GM08714 (cell line): ENCODE results near the gene RECQL.

Experiments used
- H3K4me3 ChIP-seq: fragments of 200-500 bp; sonication (Bioruptor generic); 2 replicates; pipeline ENCODE4 v1.5.1; 2014; ENCODE audit warnings: mild to moderate bottlenecking, low read length, inconsistent platforms
- ZNF274 ChIP-seq: IDR thresholded peaks from 2 replicates; pipeline ENCODE4 v1.6.1; 2012; ENCODE audit warnings: mild to moderate bottlenecking, low read depth, low read length

RECQL gene

DNA sequence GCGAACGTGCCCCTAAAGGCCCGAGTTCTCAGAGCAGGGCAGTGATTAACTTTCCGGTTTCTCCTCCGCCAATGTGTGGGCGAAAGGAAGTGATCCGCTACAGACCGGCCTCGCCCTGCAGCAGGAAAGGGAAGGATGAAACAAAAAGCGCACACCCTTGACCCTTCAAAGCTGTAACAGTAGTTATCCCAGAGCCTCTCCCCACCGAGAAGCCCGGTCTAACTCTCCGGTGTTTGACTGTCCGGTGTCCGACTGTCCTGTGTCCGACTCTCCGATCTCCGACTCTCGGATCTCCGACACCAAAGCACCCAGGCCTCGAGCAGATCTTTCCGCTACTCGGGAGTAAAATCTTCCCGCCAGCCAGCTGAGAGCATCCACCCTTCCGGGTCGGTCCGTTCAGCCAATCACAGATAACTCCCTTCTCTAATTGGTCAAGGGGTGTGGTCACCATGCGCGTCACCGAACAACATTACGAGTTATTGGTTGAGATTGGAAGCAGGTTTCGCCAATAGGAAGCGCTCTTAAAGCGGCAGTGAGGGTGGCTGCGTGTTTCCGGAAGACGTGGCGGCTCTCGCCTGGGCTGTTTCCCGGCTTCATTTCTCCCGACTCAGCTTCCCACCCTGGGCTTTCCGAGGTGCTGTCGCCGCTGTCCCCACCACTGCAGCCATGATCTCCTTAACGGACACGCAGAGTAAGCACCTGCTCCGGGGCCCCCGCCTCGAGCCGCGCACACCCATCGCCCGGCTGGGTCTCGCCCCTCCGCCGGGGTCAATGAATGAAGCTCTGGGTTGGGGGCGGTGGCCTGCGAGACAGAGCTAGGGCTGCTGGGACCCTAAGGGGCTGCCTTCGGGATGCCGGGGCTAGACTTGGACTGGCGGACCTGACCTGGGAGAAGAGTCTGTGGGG, at the start of gene RECQL, which contains the start of gene GOLT1B:
TSS of gene RECQL (minus strand) at position 378 of the 906 bp plus-strand sequence. CDS start 2,065 bp downstream, outside the sequence.
TSS of gene GOLT1B (plus strand) at position 532 of the 906 bp plus-strand sequence. CDS start at position 667, 135 bp downstream.
- H3K4me3 ChIP-seq = peak within 1 kb of the TSS; percentile 93
- no peak for TF ChIP-seq ZNF274

GRCh38 chr12:21547437-21547836, 46.0 kb upstream of the RECQL start:
- H3K4me3 ChIP-seq = no peak overlapping the region
- TF ChIP-seq ZNF274 = no peak

DNA sequence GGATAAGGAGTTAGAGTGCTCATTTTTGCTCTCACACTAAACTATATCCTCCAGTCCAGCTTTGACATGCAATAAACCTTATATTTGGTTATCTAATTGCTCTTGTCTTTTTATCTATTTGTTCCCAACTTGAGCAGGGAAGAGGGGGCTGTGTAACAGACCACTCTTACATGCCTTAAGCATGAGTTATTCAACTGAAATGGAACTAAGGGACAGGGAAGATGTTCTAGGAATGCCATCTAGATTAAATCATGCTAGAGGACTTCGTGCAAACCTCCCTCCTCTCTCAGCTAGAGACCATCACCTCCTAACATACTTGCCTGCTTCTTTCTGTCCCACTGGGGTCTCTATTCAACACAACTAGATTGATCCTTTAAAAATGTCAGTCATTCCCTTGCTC, 45.3 kb upstream of the RECQL start:
- no peak for TF ChIP-seq ZNF274
- no peak overlapping the region for H3K4me3 ChIP-seq

DNA sequence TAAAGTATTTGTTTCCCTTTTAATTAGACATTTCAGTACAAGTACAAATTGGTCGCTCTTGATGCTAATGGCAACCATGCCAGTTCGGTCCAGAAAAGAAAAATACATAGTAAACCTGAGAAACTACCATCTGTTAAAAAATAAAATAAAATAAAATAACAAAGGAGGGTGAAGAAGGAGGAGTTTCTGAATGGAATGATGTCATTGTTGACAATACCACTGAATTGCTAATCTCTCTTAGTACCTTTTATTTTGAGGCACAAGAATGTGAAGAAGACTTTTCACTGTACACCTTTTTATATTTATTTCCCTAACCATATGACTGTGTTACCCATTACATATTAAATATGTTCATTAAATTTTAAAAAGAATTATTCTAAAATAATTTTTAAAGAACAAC, 44.1 kb upstream of the RECQL start:
- TF ChIP-seq ZNF274 = no peak
- H3K4me3 ChIP-seq = no peak overlapping the region

DNA sequence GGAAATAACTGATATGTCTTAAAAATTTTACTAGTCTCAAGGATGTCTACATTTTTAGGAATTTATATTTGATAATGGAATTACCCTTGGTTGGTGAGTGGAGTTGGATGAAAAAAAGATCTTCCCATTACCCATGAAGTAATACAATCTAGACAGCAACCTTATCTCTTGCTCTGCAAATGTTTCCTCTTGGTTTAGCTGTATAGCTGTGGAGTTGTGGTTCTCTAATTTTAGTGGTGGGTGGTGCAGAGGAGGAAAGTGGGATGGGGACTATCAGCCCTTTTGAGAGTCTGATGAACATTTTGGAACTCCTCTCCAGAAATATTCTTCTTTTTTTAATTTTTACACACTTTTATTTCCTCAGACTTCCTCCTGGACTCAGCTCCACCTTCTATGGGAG, 41.7 kb upstream of the RECQL start:
- H3K4me3 ChIP-seq = no peak overlapping the region
- TF ChIP-seq ZNF274 = no peak

GRCh38 chr12:21542403-21542802, 41.0 kb upstream of the RECQL start:
- TF ChIP-seq ZNF274 = no peak
- no peak overlapping the region for H3K4me3 ChIP-seq

- H3K4me3 ChIP-seq = no peak overlapping the region
- TF ChIP-seq ZNF274 = no peak
Observed at GRCh38 chr12:21541773-21542172, 40.3 kb upstream of the RECQL start.

DNA sequence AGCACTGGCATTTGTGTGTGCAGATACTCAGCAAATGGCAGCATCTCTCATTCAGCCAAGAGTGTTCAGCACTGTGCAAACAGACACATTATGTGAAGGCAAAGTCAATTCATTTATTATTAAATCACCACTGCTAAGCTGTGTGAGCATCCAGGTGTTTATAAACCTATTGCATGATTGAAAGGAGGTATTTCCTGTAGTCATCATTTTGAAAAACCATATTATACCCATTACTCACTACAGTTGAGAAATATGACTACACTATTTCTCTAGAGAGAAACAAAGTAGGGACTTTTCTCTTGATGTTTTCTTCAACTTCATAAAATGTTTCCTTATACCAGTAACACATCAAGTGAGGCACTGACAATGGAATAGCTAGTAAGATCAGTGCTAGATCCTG, 38.4 kb upstream of the RECQL start:
- no peak for TF ChIP-seq ZNF274
- no peak overlapping the region for H3K4me3 ChIP-seq

DNA sequence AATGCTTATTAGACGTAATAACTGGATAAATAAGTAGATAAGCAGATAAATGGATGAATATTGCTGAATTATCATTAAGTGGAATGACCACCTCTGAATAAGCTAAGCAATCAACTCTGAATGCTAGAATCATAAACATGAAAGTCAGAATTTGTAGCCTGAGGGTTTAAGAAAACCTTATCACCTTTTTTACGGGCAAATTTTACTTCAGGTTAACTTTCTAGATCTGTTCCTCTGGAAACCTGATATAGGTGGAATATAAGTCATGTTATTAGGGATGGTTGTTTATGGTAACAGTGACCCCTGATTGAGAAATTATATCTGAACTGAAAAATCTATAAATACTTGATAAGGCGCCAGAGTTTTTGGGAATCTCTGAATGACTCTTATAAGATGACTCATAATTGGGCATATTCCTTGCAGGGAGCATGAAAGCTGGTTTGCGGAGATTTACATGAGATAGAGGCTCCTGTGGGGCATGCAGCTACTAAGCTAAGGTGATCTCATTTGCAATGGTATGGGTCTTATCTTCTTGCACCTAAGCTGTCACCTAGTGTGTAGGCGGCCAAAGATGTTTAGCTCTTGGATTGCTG, 36.7 kb upstream of the RECQL start:
- no peak for TF ChIP-seq ZNF274
- no peak overlapping the region for H3K4me3 ChIP-seq

GRCh38 chr12:21529456-21529855, 28.0 kb upstream of the RECQL start:
- H3K4me3 ChIP-seq = no peak overlapping the region
- TF ChIP-seq ZNF274 = no peak

DNA sequence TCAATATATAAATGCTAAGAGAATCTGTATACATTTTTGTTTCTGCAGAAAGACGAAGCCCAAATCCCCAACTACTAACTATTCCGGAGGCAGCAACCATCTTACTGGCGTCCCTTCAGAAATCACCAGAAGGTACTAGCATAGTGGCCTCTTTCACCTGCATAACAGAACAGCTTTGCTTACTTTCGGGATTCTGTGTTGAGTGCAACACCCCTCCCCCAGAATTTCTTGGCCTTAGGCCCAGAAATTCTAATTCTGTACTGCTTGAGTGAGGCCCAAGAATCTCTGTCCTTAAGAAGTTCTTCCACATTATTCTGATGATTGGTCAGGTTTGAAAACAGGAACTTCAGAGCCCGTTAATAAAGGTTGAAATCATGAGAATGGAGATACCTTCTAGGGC, 27.5 kb upstream of the RECQL start:
- TF ChIP-seq ZNF274 = no peak
- no peak overlapping the region for H3K4me3 ChIP-seq

GRCh38 chr12:21527451-21528180, 26.2 kb upstream of the RECQL start:
- no peak for TF ChIP-seq ZNF274
- peak overlapping the region; percentile 75 for H3K4me3 ChIP-seq

GRCh38 chr12:21526721-21527345, 25.4 kb upstream of the RECQL start:
- peak overlapping the region; percentile 75; the same call in 1 of the 2 replicates for H3K4me3 ChIP-seq
- no peak for TF ChIP-seq ZNF274

DNA sequence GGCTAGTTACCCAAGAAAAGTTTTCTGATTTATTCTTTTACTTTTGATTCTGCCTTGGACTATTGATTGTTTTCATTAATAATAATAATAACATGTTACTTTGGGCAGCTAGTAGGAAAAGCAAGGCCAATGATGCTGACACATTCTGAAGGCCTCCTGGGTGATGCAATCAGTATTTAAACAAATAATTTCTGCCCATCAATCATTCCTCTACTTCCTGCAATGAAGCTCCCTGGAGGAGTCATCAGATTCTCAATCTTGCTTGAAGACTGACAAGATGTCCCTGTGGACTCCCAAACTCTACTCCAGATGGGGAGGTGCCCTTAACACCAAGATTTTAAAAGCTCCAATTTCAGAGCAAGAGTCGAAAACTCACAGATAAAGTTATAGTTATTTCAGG, 24.6 kb upstream of the RECQL start, which contains the start of gene SPX:
TSS of gene SPX (plus strand) at position 244 of the 400 bp plus-strand sequence. CDS start 177 bp downstream, outside the sequence.
- no peak for TF ChIP-seq ZNF274
- H3K4me3 ChIP-seq = peak within 1 kb of the TSS; percentile 75; the same call in 1 of the 2 replicates
